Activated CD4-positive, alpha-beta T cell treated with anti-CD3 and anti-CD28 coated beads, Interleukin-10, Interleukin-2, amounts not matched to agents 100 ng/mL and 50 ng/mL, durations not matched to agents 16 hours and 8 hours (primary cell): ENCODE measurements around the gene DAPK1.

Experiments
- DNase-seq: peaks from one replicate; pipeline ENCODE4 v3.0.0-alpha.2; 2020

The DAPK1 gene

DNA sequence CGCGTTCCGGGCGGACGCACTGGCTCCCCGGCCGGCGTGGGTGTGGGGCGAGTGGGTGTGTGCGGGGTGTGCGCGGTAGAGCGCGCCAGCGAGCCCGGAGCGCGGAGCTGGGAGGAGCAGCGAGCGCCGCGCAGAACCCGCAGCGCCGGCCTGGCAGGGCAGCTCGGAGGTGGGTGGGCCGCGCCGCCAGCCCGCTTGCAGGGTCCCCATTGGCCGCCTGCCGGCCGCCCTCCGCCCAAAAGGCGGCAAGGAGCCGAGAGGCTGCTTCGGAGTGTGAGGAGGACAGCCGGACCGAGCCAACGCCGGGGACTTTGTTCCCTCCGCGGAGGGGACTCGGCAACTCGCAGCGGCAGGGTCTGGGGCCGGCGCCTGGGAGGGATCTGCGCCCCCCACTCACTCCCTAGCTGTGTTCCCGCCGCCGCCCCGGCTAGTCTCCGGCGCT is at the start of gene DAPK1:
Gene DAPK1, plus strand, starts transcription at position 264 of the 442 bp plus-strand sequence. CDS start 1,211 bp downstream, outside the sequence.
- peak; percentile 61 for DNase-seq

GRCh38 chr9:87451149-87451548 is 46.5 kb upstream of the DAPK1 start:
- no peak for DNase-seq

DNA sequence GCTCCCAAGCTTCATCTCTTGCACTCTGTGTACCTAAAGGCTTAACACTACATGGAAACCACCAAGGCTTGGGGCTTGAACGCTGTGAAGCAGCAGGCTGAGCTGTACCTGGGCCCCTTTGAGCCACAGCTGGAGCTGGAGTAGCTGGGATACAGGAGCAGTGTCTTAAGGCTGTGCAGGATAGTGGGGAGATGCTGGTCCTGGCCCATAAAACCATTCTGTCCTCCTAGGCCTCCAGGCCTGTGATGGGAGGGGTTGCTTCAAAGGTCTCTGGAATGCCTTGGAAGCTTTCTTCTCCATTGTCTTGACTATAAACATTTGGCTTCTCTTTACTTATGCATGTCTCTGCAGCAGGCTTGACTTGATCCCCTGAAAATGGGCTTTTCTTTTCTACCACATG is 42.3 kb upstream of the DAPK1 start:
- no peak for DNase-seq

- no peak for DNase-seq
Measured at GRCh38 chr9:87461256-87461655, 36.4 kb upstream of the DAPK1 start.

DNA sequence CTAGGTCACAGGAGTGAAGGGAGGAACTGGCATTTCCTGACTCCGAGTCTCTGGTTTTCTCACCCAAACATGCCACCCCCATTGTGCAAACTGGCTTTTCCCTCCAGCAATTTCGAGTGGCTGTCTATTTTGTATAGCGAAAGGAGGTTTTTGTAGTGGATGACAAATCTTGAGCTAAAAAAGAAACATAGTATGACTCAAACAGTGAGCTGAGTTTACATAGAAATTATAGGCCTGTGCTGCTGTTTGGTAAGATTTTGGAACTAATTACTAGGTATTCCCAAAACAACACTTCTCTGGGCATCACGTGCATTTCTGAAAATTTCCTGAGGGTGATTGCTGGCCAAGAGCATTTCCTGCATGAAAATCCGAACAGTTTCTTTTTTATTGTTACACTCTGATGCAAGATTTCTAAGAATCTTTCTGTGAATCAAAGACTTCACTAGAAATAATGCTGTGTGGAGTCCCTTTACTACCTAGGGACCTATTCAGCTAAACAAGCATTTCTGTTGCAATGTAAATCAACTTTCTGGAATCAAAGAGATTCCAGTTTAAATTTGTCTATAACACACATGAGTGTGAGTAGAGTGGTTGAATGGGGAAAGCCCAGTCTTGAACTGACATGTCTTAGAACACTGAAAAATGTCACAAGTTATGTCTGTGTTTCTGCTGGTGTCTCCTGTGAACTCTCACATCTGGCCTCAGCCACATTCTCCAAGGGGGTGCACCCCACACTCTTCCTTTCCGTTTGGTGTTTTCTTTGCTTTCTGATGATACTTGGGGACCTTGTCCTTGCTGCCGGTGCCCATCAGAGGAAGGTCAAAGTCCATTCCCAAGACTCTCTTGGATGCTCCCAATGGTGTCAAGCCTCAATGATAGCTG is 33.3 kb upstream of the DAPK1 start:
- peak; percentile 90 for DNase-seq

GRCh38 chr9:87464992-87465378 is 32.7 kb upstream of the DAPK1 start:
- no peak for DNase-seq

GRCh38 chr9:87465816-87466215 is 31.9 kb upstream of the DAPK1 start:
- DNase-seq: no peak

GRCh38 chr9:87467187-87467586 is 30.5 kb upstream of the DAPK1 start:
- no peak for DNase-seq

DNA sequence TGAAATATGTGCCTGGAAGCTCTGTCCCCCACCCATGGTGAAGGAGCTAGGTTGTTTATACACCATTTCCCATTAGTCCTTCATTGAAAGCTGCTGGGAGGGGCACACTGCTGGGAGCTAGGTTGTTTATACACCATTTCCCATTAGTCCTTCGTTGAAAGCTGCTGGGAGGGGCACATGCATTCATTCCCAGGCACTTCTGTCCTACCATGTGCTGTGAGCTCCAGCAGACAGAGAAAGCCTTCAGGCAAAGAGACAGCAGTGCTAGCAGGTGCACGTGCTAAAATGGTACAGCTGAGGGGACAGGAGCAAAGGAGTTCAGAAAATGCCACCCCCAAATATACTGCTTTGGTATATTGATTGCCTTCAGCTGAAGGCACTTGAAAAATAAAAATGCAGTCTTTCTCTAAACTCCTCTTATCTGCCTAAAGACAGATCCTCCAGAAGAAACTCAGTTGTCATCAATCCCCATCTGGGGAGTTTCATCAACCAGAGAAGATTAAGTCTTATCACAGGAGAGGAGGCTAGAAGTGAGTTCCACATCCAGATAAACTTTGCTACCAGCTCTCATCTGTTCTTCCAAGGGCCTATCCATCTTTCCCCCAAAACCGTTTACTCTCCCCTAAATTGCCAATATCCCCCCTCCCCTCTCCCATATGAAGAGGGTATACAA is 27.7 kb upstream of the DAPK1 start:
- no peak for DNase-seq

DNA sequence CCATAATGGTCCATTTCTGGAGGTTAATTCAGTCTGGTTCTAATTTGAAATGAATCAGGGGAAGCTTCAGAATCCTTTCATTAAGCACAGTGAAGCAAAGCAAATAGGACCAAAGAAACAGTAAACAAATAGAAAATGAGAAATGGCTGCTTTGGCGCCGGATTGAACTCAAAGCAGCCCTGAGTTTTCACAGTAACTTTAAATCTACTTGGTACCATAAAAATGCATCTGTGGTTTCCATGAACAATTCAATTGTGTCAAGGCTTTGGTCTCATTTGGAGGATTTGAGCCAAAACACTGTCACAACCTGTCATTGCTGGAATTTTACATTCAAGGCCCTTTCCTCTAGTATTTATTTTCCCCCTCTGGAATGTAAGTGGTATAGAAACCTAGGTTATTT is 25.9 kb upstream of the DAPK1 start:
- DNase-seq: no peak

- DNase-seq: no peak
Measured at GRCh38 chr9:87475463-87475862, 22.2 kb upstream of the DAPK1 start.

DNA sequence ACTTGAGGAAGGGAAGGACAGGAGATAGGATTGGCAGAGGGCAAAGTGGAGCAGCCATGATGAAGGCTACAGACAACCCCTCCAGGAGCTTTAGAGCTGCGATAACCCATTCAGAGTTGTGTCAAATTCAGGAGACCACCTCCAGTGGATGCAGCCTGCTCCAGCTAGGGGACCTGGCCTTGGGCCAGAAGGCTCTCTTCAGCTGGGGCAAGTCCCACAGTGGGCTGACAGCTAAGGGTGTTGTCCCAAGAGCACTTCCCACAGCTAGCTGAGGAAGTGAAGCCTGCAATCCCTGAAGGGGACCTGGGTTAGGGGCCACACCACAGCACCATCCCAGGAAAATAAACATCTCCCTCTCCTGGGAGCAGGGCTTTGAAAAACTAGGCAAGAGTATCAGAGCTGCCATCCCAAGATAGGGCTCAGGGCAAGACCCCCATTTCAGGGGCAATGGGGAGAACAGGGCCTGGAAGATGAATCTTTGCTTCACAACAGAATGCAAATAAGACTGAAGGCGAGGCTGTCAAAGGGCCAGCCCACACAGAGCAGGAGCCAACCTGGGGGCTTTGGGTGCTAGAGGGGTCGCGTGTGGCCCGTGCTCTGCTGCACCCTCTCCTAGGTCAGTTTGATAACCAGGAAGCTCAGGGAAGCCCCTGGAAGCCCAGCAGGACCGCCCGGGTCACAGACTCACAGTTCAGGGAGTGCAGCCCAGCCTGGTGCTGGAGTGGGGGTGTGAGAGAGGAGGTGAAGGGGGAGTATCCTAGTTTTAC is 19.3 kb upstream of the DAPK1 start:
- DNase-seq: no peak

GRCh38 chr9:87479801-87480201 is 17.9 kb upstream of the DAPK1 start:
- DNase-seq: no peak

GRCh38 chr9:87481890-87482855 is 15.5 kb upstream of the DAPK1 start:
- DNase-seq: no peak

DNA sequence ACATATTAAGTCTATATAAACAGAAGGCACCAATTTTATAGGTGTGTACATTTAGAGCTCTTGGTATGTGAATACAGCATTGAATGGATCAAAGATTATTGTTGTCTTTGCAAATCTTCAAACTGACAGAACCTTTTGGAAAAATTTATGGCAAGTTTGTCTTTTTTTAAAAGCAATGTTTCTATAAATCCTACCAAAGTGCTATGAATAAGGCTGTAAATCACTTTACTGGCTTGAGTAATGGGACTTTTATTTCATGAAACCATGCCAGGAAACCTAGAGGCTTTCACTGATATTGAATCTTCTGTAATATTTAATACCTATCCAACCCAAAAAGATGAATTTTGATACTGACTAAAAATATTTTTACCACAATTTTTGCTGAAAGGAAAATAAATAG is 7.4 kb upstream of the DAPK1 start:
- DNase-seq: no peak

GRCh38 chr9:87490907-87491306 is 6.8 kb upstream of the DAPK1 start:
- DNase-seq: no peak

DNA sequence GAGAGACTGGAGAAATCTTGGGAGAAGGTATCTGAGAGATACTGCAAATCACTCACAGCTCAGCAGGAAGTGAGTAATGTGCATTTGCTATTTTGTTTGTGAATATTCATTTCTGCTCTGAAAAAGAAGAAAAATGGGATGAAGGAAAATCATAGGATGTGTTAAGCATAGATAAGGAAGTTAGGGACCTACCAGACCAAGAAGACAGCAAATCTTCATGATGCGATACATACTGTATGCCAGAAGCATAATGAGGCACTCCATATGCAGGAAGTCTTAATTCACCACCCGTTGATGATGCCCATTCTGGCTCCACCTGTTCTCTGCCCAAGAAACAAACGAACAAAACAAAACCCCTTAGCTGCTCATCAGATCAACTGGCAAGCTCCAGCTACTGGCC is 6.1 kb upstream of the DAPK1 start:
- no peak for DNase-seq

- DNase-seq: no peak
Measured at GRCh38 chr9:87492642-87493041, 5.0 kb upstream of the DAPK1 start.

DNA sequence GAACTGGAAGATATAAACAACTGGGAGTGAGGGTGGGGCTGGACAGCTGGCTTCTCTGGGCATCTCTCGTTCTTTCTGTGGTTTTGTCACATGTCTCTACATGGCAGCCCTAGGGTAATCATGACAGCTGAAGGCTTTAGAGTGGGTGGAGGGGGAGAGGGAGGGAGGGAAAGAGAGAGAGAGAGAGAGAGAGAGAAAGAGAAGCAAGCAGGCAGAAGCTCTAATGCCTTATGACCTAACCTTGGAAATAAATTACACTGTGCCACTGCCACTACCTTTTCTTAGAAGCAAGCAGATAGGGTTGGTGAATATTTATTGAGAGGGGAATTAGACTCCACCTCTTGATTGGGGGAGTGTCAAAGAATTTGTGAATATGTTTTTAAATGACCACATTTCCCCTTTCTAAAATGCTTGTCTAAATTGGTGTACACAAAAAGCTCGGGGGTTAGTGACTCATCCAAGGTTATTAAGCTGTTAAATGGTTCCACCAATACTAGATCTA is 2.6 kb upstream of the DAPK1 start:
- DNase-seq: no peak

GRCh38 chr9:87497080-87497603 is 525 bp upstream of the DAPK1 start:
- no peak for DNase-seq

DNA sequence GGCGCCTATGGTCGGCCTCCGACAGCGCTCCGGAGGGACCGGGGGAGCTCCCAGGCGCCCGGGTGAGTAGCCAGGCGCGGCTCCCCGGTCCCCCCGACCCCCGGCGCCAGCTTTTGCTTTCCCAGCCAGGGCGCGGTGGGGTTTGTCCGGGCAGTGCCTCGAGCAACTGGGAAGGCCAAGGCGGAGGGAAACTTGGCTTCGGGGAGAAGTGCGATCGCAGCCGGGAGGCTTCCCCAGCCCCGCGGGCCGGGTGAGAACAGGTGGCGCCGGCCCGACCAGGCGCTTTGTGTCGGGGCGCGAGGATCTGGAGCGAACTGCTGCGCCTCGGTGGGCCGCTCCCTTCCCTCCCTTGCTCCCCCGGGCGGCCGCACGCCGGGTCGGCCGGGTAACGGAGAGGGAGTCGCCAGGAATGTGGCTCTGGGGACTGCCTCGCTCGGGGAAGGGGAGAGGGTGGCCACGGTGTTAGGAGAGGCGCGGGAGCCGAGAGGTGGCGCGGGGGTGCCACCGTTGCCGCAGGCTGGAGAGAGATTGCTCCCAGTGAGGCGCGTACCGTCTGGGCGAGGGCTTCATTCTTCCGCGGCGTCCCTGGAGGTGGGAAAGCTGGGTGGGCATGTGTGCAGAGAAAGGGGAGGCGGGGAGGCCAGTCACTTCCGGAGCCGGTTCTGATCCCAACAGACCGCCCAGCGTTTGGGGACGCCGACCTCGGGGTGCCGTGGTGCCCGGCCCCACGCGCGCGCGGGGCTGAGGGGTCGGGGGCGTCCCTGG is 561 bp downstream of the DAPK1 start:
- DNase-seq: peak; percentile 22
